ENCODE measurements around the gene KCNN1.
"Not testable (repeated sequence)": the region's sequence is repeated elsewhere in the genome, so short reads cannot be mapped to it uniquely, and the experiment has no call there.

The KCNN1 gene

DNA sequence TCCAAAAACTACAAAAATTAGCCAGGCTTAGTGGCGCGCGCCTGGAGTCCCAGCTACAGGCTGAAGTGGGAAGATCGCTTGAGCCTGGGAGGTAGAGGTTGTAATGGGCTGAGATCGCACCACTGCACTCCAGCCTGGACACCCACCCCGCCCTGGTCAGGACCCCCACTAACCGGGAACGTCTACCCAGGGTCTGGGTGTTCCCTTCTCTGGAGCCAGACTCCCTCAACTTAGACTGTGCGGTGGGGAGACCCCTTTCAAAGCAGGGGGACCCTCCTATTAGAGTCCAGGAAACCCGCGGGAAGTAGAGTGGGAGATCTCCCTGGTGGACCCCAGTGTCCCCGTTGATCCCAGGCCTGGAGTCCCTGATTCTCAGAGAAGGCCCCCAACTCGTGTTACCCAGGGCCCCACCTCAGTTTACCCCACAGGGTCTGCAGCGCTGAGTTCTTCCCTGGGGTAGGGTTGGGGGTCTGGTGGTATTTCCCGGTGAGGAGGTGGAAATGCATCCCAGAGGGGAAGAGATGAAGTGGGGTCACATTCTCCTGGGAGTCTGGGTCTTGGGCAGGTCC, 35.0 kb downstream of the KCNN1 start:
- no peak for DNase-seq

DNA sequence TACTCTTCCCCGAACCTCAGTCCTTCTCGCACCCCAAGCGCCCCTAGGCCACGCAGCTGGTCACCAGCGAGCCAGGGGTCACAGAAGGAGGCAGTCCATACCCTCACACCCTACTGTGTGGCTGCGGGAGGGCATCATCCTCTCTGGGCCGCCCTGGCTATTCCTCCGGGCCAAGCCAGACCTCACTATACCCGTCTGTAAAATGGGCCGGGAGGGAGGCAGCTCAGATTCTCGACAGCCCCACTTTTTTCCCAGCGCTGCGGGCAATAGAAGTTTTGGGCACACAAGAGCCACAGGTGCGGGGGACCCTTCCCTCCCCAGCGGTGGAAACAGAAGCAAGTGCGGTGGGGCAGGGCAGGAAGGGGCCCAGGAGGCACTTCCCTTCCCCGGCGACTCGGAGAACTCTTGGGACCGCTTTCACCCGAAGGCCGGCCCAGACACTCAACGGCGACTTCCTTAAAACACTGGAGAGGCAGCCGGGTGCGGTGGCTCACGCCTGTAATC, 35.5 kb downstream of the KCNN1 start:
- DNase-seq = no peak

GRCh38 chr19:18005750-18006149, 38.8 kb downstream of the KCNN1 start:
- not testable (repeated sequence) for DNase-seq

DNA sequence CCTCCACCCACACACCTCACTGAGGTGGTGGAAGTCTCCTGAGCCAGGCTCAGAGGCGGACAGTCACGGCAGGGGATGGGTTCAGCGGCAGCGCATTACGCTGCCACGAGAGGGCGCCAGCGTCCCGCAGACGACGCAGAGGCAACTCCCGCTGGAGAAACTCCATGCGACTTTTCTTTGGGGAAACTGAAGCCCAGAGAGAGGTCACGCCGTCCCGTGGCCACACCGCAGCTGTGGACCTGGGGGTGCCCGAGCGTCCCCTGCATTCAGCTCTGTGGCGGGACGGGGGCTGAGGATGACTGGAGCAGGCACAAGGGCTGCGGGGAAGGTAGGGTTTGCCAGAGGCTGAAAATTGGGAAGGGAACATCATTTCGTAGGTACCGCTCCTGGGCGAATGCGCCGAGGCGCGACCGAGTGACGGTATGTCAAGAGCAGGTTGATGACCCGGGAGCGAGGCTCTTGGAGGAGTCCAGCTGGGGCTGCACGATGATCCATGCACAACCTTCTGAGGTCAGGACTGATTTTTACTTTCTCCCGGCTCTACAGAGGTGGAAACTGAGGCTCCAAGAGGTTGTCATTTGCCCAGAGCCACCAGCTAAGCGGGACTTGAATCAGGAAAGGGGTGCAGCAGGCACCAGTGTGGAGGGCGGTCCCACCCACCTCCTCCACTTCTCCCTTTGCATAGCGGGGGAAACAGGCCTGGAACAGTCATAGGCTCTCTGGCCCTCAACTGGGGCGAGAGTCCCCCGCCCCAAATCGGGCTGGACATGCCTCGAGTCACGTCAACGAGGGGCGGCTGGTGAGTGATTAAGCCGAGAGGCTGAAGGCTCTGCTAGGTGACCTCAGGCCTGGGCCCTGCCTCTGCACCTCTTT, 40.4 kb downstream of the KCNN1 start:
- peak; percentile 51 for DNase-seq

DNA sequence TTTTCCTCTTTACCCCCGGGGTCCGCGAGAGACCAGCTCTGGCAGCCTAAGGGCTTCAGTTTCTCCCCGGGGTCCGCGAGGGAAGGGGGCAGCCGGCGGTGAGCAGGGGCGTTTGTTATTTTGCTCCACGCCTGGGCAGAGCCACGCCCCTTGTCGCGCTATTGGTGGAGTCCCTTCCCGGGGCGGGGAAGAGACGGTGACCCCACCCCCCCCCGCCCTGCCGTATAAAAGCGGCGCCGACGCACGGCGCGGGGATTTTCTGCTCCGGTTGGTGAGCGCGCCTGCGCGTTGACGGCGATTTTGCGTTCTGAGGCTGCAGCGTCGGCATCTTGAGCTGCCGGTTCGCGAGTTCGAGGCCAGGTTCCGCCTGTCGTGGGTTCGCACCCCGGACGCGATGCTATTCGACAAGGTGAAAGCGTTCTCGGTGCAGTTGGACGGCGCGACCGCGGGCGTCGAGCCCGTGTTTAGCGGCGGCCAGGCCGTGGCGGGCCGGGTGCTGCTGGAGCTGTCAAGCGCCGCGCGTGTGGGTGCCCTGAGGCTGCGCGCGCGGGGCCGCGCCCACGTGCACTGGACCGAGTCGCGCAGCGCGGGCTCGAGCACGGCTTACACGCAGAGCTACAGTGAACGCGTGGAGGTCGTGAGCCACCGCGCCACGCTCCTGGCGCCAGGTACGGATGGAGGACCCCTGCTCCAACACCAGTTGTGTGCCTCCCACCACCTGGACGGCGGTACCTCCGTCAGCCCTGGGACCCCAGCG, 41.2 kb downstream of the KCNN1 start, which contains the start of gene ARRDC2:
Gene ARRDC2 (plus strand): TSS at position 254 of the 757 bp plus-strand sequence. CDS start 141 bp downstream, at position 395.
- peak; percentile 81 for DNase-seq

DNA sequence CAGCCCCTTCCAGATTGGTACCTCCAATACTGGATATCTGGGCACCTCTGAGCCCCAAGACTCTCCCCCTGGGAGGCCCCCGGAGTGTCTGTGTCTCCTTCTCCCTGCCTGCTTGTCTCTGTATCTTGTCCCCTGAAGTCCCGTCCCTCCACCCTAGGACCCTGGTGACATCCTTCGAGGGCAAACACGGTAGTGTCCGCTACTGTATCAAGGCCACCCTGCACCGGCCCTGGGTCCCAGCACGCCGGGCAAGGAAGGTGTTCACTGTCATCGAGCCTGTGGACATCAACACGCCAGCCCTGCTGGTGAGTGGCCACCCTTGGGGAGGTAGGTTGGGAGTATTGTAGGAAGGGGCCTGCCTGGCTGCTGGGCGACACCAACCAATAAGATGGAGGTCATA, 41.9 kb downstream of the KCNN1 start:
- no peak for DNase-seq

GRCh38 chr19:18009412-18010066, 42.6 kb downstream of the KCNN1 start:
- DNase-seq = no peak

DNA sequence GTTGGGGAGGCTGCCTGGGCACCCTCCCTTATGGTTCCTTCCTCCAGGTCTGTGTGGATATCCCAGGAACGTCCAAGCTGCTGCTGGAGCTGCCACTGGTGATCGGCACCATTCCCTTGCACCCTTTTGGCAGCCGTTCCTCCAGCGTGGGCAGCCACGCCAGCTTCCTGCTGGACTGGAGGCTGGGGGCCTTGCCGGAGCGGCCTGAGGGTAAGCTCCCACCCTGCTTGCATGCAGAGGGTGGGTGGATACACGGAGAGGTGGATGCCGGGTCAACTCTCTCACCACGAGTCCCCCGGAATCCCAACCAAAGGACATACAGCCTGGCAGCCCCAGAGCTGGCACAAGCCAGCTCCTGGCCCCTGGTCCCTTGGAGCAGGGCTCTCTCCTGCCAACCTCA, 43.2 kb downstream of the KCNN1 start:
- DNase-seq = no peak

DNA sequence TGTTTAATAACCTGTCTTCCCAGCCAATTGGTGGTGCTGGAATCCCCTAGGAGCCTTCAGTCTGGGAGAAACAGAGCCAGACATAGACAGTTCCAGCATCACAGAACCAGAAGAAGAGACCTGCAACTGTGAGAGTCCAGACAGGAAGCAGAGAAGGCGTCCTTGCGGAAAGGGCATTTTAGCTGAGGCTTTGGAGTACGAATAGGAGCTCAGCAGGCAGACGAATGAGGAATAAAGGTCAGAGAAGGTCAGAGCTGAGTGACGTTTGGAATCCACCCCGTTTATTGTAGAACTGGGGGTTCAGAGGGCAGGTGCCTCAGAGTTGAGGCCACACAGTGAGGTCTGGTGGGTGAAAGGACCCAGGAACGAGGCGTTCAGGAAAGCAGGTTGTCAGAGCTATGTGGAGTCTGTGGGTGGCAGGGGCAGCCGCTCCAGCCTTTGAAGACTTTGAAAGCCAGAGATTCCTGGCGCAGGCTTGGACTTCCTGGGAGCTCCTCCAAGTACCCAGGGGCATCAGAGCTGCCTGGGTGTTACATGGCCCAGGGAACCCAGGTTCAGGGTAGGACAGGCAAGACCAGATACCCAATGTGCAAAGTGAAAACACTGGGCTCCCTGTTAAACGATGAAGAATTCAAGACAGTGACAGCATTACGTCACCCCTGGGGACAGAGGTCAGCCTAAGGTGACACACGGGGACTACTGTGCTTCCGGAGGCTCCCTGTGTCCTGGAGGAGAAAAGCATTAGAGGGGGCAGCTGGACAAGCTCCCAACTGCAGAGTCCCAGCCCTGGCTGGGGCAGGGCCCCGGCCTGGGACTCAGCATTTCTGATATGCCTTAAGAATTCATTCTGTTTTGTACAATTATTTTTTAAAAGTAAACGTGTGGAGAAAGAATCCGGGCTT, 46.6 kb downstream of the KCNN1 start:
- DNase-seq = no peak

DNA sequence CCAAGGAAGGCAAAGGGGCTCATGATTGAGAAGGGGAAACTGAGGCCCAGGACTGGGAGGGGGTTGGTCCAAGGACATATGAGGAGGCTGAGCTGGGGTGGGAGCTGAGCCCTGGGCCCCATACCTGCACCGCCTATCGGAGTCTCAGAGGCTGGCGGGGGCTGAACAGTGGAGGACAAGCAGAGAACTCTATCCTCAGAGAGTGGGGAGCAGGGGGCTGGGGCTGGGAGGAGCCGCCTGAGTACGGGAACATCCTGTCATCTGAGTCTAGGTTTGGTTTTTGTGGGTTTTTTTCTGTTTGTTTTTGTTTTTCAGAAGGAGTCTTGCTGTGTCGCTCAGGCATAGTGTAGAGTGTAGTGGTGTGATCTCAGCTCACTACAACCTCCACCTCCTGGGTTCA, 47.3 kb downstream of the KCNN1 start:
- DNase-seq = no peak

- no peak for DNase-seq
These were observed 49.5 kb downstream of the KCNN1 start for GRCh38 chr19:18016209-18016910.

DNA sequence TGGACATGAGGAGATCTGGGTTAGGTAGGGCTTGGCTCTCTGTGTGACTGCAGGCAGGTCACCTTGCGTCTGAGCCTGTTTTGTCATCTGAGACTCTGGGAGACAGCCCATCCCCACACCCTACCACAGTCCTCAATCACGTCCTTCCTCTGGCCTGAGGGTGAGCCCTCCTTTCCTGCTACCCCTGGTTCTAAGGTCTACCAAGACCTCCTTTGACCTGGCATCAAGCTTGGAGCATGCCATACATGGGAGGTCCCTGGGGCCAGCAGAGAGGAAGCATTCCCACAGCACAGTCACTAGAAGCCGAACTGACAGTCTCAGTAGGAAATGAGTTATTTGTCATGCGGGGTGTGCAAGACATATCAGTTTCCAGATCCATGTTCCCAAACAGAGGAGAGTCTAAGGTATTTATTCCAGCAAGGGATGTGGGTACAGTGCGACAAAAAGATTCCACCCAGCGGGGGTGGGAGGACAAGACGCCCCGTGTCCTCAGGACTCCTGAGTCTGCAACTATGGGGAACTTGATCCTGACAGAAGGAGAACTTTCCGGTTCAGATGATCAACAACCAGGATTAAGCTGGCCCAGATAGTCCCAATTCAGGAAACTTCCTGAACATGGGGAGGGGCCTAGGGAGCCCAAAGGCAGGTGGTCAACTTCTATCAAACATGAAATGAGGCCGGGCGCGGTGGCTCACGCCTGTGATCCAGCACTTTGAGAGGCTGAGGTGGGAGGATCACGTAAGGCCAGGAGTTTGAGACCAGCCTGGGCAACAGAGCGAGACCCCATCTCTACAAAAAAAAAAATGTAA, 50.6 kb downstream of the KCNN1 start:
- no peak for DNase-seq

- no peak for DNase-seq
These were observed 53.5 kb downstream of the KCNN1 start for GRCh38 chr19:18020212-18021085.

DNA sequence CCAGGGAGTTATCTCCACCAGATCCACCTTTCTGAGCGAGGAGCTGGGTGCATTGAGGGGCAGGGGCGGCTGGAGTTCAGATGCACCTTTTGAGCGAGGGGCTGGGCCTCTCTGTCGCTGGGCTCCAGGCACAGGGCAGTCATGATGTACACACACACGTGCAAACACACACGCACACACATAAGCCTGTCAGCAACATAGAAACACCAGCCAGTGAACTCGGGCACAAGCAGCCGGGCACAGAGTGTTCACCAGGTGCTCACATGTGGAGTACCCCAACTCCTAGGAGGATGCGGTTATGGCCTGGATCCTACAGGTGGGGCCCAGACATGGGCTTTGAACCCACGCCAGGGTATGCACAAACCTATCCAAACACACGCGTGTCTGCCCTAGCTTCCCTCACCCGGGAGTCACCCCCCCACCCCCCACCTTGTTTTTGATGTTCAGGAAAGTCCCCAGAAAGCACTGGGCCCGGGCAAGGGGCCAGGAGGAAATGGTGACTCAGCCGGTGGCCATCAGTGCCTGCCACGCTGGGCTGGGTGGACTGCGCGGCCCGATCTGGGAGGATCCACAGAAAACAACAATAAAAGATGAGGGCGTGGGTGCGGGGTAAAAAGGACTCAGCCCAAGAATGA, 54.3 kb downstream of the KCNN1 start:
- peak; percentile 93 for DNase-seq

GRCh38 chr19:18023622-18024251, 56.8 kb downstream of the KCNN1 start:
- DNase-seq = no peak

DNA sequence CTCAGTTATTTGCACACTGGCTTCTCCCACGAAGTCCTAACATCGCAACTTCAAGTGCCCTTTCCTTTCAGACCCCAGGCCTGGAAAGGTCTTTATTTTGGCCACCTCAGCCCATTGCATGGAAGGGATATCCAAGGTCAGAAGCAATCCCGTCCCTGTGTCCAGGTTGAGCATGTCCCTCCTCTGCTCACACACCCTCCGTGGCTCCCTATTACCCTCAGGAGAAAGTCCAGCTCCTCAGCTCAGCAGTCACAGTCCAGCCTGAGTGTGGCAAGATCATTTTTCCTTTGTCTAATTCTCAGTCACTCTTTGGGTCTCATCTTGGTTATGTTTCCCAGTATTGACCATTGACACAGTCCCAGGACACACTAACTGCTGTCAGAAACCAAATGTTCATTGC, 60.2 kb downstream of the KCNN1 start:
- DNase-seq = no peak

DNA sequence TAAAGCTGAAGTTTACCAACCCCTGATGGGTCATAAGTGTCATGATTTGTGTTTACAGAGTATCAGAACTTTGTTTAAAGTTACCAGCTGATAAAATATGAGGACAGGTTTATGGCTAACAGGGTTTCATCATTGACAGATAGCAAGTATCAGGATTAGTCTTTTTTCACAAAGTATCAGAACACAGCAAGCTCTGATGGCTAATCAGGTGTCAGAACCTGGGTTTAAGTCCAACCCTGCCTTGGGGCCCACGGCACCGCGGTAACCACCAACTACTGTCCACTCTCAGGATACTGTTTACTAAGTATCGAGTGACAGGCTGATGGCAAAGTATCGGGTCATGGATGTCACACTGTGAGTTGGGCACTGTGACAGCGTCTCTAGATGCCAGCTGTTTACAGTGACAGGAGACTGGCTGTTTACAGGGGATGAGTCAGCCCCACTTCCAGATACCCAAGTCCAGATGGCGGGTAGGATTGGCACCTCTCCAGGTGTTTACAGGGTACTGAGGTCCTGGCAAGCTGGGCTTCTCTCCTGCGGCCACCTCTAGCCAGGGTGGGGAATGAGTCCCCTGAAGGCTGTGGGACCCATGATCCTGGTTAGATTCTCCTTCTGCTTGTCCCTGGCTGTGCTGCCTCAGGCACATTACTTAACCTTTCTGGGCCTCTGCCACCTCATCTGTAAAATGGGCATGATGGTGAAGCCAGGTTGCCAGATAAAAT, 62.9 kb downstream of the KCNN1 start:
- DNase-seq = no peak

- DNase-seq = not testable (repeated sequence)
These were observed 64.5 kb downstream of the KCNN1 start for GRCh38 chr19:18031401-18031800.
